Inferior parietal cortex (tissue), 1 donor: ENCODE data around the gene RTL5.
"Not testable (repeated sequence)": the region's sequence is repeated elsewhere in the genome, so short reads cannot be mapped to it uniquely, and the experiment has no call there.

Experiments
- DNase-seq: peaks from one replicate; pipeline ENCODE4 v3.0.0-alpha.2; 2016; ENCODE audit errors: extremely low spot score

RTL5 gene

DNA sequence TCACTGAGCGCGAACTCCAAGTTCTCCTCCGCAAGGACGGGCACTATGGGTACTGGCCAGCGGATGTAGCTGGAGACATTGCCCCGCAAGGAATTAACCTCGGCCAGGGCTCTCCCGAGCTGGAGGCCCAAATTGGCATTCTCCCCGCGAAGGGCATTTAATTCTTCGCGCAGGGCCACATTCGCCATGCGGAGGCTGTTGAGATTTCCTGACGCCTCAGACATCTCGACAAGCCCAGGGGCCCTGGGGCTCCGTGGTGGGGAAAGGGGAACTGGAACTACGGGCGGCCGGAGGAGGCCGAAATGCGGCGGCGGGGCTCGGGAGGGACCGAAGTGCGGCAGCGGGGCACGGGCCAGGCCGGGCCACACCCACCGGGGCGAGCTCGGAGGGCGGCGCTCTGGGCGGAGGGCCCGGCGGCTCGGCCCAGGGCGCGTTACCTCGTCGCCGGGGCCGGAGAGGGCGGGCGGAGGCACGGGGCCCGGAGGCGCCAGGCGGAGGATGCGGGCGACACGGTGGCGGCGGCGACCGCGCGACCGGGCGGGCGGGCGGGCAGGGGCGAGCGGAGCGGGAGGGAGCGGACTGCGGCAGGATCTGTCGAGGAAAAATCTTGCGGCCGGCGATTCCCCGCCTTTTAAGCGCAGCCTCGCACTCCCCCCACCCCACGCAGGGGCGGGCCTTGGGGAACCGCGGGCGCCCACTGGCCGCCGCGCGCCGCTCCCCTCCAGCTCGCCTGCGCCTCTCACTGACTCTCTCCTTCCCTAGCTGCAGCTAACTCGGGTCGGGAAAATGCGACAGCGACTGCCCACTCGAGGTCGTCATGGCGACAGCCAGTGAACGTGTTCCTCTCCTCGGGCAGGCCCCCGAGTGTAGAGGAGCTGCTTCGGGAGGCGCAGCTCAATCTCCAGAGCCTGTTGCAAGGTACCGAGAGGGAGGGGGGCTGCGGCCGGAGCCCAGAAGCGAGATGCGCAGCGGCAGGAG is at the start of gene RTL5:
TSS of gene RTL5 (minus strand) at position 599 of the 978 bp plus-strand sequence.
- peak; percentile 75 for DNase-seq

GRCh38 chrX:72180539-72180938 is 48.8 kb upstream of the RTL5 start:
- no peak for DNase-seq

DNA sequence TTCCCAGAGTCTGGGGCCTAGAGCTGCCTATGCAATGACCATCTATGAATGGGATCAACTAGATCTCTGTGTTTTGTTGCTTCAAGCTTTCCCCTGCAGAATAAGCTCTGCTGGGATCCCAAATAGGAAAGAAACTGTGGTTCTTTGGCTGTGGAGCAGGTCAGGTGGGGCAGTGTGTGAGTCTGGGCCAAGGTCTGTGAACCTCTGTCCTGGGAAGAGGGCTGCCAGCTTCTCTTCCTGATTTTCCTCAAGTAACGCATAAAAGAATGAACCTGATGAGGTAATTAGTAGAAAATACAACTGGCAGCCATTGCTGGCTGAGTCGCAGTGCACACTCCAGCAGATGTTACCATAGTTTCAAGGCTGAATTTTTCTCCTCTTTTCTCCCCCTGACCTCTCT is 45.3 kb upstream of the RTL5 start:
- DNase-seq: no peak

- DNase-seq: not testable (repeated sequence)
Measured at GRCh38 chrX:72176289-72176688, 44.6 kb upstream of the RTL5 start.

DNA sequence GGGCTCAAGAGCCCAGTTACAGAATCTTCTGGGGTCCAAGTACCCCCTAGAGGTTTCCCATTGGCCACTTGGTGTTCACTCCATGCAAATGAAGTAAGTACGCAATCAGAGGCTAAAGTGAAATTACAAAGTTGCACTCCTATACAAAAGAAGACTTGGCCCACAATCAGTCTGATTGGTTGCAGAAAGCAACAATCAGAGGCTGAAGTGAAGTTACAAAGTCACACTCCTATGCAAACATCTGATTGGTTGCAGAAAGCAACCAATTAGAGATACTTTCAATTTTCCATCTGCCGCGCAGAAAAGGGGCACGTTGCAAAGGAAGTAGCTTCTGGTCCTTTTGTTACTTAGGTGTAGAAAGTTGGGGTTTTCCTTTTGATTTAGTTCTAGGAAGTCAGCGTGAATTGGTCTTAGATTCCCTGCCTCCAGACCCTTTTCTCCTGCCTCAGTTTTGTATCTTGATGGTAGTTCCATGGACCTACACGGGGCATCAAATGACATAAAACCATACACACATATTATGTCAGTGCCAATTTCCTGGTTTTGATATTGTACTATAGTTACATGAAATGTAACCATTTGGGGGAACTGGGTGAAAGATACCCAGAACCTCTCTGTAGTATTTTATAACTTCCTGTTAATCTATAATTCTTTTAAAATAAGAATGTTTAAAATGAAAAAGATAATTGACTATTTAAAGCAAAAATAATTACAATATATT is 37.5 kb upstream of the RTL5 start:
- DNase-seq: no peak

GRCh38 chrX:72165551-72165950 is 33.8 kb upstream of the RTL5 start:
- no peak for DNase-seq

DNA sequence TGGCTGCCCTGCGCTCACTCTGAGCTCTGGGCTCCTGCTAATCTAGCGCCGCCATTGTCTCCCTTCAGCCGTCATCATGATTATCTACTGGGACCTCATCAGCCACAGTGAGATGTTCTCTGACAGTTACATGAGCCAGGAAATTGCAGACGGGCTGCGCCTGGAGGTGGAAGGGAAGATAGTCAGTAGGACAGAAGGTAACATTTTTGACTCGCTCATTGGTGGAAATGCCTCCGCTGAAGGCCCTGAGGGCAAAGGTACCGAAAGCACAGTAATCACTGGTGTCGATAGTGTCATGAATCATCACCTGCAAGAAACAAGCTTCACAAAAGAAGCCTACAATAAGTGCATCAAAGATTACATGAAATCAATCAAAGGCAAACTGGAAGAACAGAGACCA is 28.1 kb upstream of the RTL5 start:
- DNase-seq: no peak

- no peak for DNase-seq
Measured at GRCh38 chrX:72158773-72159172, 27.1 kb upstream of the RTL5 start.

GRCh38 chrX:72146527-72146926 is 14.8 kb upstream of the RTL5 start:
- DNase-seq: no peak

DNA sequence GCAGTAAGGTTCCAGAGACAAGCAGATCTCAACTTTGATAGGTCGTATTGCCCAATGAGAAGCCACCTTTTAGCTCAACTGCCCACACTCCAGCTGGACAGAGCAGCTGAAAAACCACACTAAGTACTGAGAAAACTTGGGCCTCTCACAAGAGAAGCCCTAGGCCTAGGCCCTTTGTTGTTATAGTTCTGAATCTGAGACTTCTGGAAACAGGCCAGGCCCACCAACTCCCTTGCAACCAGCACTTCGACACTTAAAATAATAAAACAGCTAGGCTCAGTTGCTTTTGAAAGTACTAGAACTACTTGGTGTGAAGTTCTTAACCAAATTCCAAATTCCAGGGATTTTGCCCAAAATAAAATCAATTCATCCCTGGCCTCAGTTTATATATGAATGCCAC is 13.5 kb upstream of the RTL5 start:
- no peak for DNase-seq

DNA sequence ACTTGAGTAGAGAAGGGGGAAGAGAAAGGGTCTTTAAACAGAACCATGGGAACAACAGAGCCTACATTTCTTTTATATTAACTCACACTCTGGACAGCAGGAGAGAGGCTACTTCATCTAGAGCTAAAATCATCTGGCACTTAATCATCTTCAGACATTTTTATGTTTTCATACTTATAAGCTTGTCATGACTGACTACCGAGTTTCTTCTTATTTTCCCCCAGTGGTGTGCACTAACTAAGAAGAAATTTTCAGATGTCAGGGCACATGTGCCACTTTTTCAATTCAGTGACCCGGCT is 11.8 kb upstream of the RTL5 start:
- no peak for DNase-seq

GRCh38 chrX:72142794-72143608 is 11.3 kb upstream of the RTL5 start:
- no peak for DNase-seq

- no peak for DNase-seq
Measured at GRCh38 chrX:72142094-72142793, 10.5 kb upstream of the RTL5 start.

- no peak for DNase-seq
Measured at GRCh38 chrX:72141372-72142004, 9.8 kb upstream of the RTL5 start.

GRCh38 chrX:72139538-72139937 is 7.8 kb upstream of the RTL5 start:
- no peak for DNase-seq

DNA sequence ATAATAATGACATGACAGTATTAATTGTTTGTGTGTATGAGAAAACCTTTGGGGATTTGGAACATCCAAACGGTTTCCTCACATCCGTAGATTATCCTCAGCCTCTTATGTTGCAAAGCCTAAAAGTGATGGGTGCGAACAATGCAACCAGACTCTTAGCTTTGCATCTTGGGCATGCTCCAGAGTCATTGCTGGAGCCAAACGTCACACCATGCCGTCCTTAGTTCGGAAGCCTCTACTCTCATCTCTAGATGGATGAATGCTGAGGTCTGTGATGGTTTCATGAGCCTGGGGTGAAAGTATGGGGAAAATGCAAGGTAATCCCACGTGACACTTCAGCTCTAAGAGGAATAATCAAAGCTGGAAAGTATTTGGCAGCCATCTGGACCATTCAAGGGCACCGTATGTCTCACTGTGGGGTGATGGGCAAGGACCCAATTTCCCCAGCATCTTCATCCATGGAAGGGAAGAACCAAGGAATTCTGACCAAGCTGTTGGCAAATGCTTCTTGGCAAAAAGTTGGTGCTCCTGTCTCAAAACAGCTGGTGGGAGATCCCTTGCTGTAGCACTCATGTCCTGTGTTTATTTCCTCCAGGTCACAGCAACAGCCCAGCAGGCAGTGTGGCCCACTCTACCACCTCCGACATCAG is 6.3 kb upstream of the RTL5 start:
- DNase-seq: no peak

- no peak for DNase-seq
Measured at GRCh38 chrX:72133851-72134546, 2.3 kb upstream of the RTL5 start.

GRCh38 chrX:72132456-72132855 is 741 bp upstream of the RTL5 start:
- no peak for DNase-seq

- no peak for DNase-seq
Measured at GRCh38 chrX:72130762-72131250, 909 bp downstream of the RTL5 start.
